Skeletal muscle tissue (tissue), 4 donors: ENCODE results near the gene ANGEL1. TPM values are rescaled to one million over a fixed set of nuclear protein-coding genes. Genes with fewer than 3 reads are reported as not detected.

Source experiments
- H3K27ac ChIP-seq: one replicate; pipeline ENCODE4 v1.7.0; 2013; ENCODE audit warnings: mild to moderate bottlenecking, low read depth, low read length, inconsistent platforms
- H3K27me3 ChIP-seq, 3 donors: one replicate each; pipeline ENCODE4 v1.7.0; 2013; ENCODE audit warnings: low read length in 3 of 3; ENCODE audit not compliant: control insufficient read depth in 3 of 3, insufficient read depth in 3 of 3
- H3K36me3 ChIP-seq, 3 donors: one replicate each; pipeline ENCODE4 v1.7.0; 2013; ENCODE audit warnings: low read length in 3 of 3; ENCODE audit not compliant: control insufficient read depth in 3 of 3, insufficient read depth in 3 of 3
- H3K4me1 ChIP-seq, 3 donors: one replicate each; pipeline ENCODE4 v1.7.0; 2013; ENCODE audit warnings: low read length in 3 of 3, mild to moderate bottlenecking in 3 of 3; ENCODE audit not compliant: control insufficient read depth in 3 of 3, insufficient read depth in 3 of 3
- H3K4me3 ChIP-seq, 3 donors: one replicate each; pipeline ENCODE4 v1.7.0; 2013; ENCODE audit warnings: low read length in 3 of 3
- H3K9ac ChIP-seq, 3 donors: one replicate each; pipeline ENCODE4 v1.7.0; 2013; ENCODE audit warnings: low read length in 3 of 3, mild to moderate bottlenecking in 3 of 3, moderate library complexity in 2 of 3, low read depth in 1 of 3
- H3K9me3 ChIP-seq, 3 donors: one replicate each; pipeline ENCODE4 v1.7.0; 2013; ENCODE audit warnings: low read length in 3 of 3; ENCODE audit not compliant: control insufficient read depth in 3 of 3
- total RNA-seq: library from RNA; depleted of rRNA; stranded (reverse); fragments of >200 nt; gene quantifications from one replicate; pipeline ENCODE4 v1.2.3, GENCODE V29; 2014
- donor health status: Osteomylitis.

ANGEL1 gene
- total RNA-seq, 1 donor from 2014 or later = 9.9 TPM

DNA sequence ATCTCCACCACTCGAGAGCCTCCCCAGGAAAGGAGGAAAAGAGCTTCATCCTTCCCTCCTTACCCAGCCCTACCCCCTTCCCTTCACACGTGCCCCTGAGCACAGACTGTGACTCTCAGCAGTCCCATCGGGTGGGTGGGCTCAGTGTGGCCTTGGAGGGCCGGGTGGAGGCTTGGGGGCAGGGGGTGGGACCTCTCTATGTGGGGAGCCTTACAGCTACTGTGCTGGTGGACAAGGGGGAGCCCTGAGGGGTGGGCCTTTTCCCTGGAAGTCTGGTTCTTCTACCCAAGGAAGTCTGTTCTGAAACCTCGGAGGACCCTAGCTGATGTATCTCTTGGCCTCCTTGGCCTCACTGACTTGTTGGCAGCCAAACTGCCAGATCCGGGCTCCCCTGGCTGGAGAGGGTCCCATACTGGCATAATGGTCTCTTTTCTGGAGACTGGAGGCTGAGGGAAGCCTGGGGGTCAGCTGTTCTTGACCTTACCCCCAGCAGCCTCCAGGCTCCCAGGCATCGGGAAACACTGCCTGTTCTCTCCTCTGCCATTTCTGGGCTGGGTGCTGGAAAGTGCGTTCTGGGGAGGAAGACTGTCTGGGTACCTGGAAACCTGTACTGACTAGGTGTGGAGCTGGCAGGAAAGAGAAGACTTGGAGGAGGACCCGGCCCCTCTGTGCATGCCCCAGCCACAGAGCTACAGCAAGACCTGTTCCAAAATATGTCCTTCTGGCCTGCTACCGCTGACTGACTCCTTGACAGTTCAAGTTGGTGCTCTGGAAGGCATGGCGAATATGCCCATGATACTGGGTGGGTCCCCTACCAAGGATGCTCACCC, 43.8 kb downstream of the ANGEL1 start:
- H3K4me1 ChIP-seq = peaks cover 44 to 51% (median 45%) of the 10 kb centered on the region in 3 donors
- no peaks in the 10 kb centered on the region for H3K9me3 ChIP-seq
- no peak overlapping the region for H3K9ac ChIP-seq
- H3K36me3 ChIP-seq = peaks cover 0 to 2% (median 0%) of the 10 kb centered on the region in 3 donors
- no peak overlapping the region for H3K4me3 ChIP-seq
- peak overlapping the region; percentile 60 for H3K27ac ChIP-seq
- peaks cover 4 to 43% (median 7%) of the 10 kb centered on the region in 3 donors for H3K27me3 ChIP-seq

DNA sequence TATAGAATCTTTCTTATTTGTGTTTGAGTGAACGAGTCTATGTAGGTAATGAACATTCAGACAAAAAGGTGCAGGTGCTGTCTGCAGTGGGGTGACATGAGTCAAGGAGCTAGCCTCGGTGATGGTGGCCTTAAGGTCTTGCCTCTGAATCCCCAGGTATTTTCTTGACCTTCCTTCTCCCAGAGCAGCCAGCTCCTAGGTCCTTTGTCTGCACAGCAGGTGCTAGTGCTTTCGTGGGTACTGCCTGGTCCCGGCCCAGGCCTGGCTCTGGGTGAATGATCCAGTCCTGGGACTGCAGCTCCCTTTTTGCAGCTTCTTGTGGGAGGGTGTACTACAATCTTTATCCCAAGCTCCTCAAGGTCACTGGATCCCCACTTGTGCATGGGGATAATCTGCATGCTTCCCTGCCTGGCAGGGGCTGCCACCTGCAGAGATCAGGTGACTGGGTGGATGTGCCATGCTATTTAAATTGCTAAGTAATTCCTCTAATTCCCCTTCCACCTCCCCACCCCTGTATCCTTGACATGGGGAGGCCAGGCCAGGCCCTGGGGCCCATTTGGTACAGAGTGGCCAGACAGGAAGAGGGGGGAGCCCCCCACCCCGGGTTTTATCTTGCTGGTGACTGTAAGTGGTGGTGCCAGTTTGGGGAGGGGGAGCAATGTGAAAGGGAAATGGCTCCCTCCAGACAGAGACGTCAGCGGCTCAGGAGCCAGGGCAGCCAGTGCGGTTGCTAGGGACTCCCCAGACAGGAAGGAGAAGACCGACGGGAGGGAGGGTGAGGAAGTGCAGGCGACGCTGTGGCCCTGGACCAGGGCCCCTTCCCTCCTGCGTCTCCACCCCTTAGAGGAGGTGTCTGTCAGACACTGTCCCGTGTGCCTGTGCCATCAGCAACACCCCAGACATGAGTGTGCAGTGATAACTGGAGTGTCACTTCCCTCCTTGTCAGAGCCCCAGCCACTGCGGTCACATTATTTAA, 44.7 kb downstream of the ANGEL1 start:
- H3K36me3 ChIP-seq = peaks cover 0 to 2% (median 0%) of the 10 kb centered on the region in 3 donors
- H3K27ac ChIP-seq = peak overlapping the region; percentile 60
- peaks cover 38 to 43% (median 39%) of the 10 kb centered on the region in 3 donors for H3K4me1 ChIP-seq
- H3K27me3 ChIP-seq = peaks cover 4 to 45% (median 13%) of the 10 kb centered on the region in 3 donors
- H3K9me3 ChIP-seq = no peaks in the 10 kb centered on the region
- no peak overlapping the region for H3K9ac ChIP-seq
- H3K4me3 ChIP-seq = no peak overlapping the region

DNA sequence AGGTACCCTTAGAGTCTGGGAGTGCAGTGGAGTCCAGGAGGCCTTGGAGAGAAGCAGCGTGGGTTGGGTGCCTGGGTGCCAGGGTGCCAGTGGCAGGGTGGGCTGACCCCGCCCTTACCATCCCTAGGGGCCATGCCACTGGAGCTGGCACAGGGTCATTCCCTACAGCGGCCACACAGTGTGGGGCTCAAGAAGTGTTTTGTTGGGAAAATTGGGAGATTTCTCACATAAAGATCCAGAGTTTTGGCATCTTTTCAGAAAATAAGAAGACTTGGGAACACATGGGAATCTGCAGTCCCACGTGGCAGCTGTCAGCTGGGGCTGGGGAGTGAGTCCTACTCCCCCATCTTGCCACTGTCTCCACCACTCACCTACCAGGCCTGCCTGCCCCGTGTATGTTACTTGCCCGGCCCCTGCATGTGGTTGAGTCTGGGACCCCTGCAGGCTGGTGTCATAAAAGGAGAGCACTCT, 47.2 kb downstream of the ANGEL1 start:
- no peak overlapping the region for H3K4me3 ChIP-seq
- H3K9me3 ChIP-seq = no peaks in the 10 kb centered on the region
- H3K4me1 ChIP-seq = peaks cover 34 to 40% (median 38%) of the 10 kb centered on the region in 3 donors
- H3K27ac ChIP-seq = no peak overlapping the region
- H3K36me3 ChIP-seq = peaks cover 0 to 2% (median 0%) of the 10 kb centered on the region in 3 donors
- H3K27me3 ChIP-seq = peaks cover 7 to 47% (median 21%) of the 10 kb centered on the region in 3 donors
- H3K9ac ChIP-seq = no peak overlapping the region

DNA sequence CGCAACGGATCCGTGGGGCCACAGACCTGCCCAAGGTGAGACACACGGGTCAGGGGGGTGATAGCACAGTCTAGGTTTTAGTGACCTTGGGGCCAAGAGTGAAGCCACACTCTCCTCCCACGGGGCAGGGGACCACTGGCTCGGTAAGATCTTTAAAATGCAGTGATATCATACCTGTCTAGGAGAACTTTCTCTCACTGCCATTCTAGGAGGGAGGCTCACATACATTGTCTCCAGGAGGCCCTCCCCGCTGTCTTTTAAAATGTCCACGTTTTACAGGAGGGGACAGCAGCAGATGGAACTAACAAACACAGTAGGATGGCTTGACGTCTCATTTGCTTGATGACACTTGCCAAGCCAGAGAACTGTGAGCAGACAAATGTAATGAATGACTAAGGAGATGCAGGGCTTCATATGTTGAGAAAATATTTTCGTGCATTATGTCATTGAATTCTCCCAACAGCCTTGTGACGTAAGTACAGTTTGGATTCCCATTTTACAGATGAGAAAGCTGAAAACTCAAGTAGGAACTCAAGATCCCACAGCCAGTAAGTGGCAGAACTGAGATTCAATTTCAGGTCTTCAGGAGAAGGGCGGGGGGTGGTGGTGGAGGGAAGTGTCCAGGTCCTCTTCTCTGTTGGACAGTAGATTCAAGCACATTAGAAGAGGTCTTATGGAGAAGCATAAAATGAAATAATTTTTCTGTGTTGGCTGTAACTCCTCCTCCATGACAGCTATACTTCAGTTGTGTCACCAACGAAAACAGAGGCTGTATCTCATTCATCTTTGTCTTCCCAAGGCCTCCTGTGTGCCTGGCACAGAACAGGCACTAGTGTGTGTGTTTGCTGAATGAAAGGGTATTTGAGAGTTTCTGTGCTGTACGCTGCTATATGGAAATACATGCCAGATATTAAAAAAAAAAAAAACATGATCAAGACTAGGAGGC, 49.3 kb downstream of the ANGEL1 start:
- H3K27me3 ChIP-seq = peaks cover 4 to 41% (median 19%) of the 10 kb centered on the region in 3 donors
- H3K36me3 ChIP-seq = no peaks in the 10 kb centered on the region
- H3K4me1 ChIP-seq = peaks cover 29 to 33% (median 32%) of the 10 kb centered on the region in 3 donors
- H3K4me3 ChIP-seq = peak overlapping the region; percentile 75 to 78 (median 78)
- H3K9ac ChIP-seq = peak overlapping the region in 1 of 3 donors; percentile 82
- no peak overlapping the region for H3K27ac ChIP-seq
- H3K9me3 ChIP-seq = no peaks in the 10 kb centered on the region

DNA sequence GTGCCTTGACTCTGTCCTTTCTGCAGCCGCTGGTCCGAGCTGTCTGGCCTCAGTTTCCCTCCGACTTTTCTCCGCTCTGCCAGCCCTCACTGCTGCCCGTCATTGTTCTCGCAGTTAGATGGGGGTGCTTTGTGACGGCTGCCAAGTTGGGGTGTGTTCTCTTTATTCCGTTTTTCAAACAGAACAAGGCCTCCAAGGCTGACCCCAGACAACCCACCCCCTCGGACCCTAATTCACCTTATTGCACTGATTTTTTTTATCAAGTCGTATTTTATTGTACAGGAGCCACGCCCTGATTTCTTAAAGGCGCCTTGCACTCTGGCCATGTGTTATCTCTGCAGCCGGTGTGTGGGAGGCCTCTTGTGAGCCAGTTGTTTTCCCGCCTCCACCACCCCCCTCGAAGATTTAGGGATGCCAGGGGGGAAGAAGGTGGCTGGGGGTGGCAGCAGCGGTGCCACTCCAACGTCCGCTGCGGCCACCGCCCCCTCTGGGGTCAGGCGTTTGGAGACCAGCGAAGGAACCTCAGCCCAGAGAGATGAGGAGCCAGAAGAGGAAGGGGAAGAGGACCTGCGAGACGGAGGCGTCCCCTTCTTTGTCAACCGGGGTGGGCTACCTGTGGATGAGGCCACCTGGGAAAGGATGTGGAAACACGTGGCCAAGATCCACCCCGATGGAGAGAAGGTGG, 50.1 kb downstream of the ANGEL1 start:
- Histone ChIP-seq H3K36me3 (no peaks in the 10 kb centered on the region), H3K4me1 (peaks cover 21 to 25% (median 24%) of the 10 kb centered on the region in 3 donors), H3K27me3 (peaks cover 4 to 40% (median 17%) of the 10 kb centered on the region in 3 donors), H3K4me3 (peak overlapping the region; percentile 75 to 78 (median 78)), H3K9me3 (no peaks in the 10 kb centered on the region), H3K9ac (peak overlapping the region; percentile 43 to 82 (median 45)), H3K27ac (no peak overlapping the region)

DNA sequence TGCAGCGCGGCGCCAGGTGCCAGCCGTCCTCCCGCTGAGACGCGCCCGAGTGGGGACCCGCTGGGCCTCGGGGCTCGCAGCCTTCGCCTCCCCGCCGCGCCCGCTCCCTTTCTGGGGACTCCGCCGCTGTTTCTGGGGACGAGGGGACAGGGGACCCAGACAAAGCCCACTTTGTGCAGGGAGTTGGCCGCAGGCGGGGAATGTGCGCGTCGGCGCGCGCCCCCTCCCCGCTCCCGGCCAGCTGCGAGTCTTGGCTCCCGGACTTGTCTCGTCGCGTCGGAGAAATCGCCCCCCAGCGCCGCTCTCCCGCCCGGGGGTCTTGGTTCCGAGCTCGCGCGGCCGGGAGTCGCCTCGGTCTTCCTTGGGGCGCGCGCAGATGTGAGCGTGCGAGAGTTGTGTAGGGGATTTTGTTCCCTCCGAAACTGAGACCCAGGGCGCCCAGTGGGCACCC, 50.7 kb downstream of the ANGEL1 start:
- Histone ChIP-seq H3K36me3 (no peaks in the 10 kb centered on the region), H3K4me1 (peaks cover 20 to 25% (median 20%) of the 10 kb centered on the region in 3 donors), H3K9ac (peak overlapping the region; percentile 43 to 82 (median 45)), H3K4me3 (peak overlapping the region; percentile 75 to 78 (median 78)), H3K27ac (peak overlapping the region; percentile 36), H3K9me3 (no peaks in the 10 kb centered on the region), H3K27me3 (peaks cover 4 to 40% (median 17%) of the 10 kb centered on the region in 3 donors)

DNA sequence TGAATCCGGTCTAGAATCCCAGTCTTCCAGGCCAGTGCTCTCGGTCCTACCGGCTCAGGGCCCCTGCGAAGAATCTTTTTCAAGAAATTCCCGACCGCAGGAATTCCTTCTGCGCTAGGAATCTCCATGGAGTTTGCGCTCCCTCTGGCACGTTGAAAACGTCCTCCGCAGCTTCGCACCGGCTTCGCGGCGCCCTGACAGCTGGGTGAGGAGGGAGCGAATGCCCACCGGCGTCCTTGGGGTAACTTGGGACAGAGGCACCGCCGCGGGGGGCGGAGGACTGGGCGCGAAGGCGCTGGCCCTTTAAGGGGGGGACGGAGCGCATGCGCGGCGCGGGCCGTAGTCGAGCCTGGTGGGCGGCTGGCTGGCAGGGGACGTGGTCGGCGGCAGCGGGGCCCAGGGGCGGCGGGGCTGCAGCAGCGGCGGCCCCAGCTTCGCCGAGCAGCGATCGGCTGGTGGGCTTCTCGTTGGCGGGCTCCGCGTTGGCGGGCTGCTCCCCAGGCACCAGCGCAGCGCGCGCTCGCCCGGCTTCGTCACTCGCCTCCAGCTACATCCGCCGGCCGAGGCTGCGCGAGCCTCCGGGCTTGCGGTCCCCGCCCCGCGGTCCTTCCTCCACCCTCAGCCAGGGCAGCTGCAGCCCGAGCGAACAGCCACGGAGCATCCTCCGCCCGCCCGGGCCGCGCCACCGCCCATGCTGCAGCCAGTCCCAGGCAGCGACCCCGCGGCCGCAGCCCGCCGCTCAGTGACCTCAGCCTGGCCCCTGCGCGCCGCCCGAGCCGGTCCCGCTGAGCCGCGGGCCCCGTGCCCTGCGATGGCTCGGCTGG, 51.3 kb downstream of the ANGEL1 start, which contains the start of gene VASH1:
TSS of gene VASH1 (plus strand) at position 333 of the 824 bp plus-strand sequence. CDS start 1,354 bp downstream, outside the sequence.
- peaks cover 4 to 40% (median 17%) of the 10 kb centered on the region in 3 donors for H3K27me3 ChIP-seq
- H3K4me3 ChIP-seq = peak within 1 kb of the TSS; percentile 78 to 83 (median 78)
- H3K9ac ChIP-seq = peak within 1 kb of the TSS; percentile 75 to 82 (median 77)
- H3K4me1 ChIP-seq = peaks cover 20 to 25% (median 20%) of the 10 kb centered on the region in 3 donors
- no peaks in the 10 kb centered on the region for H3K9me3 ChIP-seq
- H3K36me3 ChIP-seq = no peaks in the 10 kb centered on the region
- peak within 1 kb of the TSS; percentile 36 for H3K27ac ChIP-seq
